Measurements from ENCODE around the gene RGS5.

- TF ChIP-seq EZH2phosphoT487 (IDR thresholded peaks at IDR 0.05; ENCODE audit: unreplicated experiment) (no peak), REST (IDR thresholded peaks at IDR 0.05; ENCODE audit: unreplicated experiment) (no peak), CTCF (conservative IDR thresholded peaks at IDR 0.05; ENCODE audit: low read depth in 2 of 2) (no peak), POLR2AphosphoS5 (IDR thresholded peaks at IDR 0.05; ENCODE audit: low read depth) (no peak), CREB1 (CRISPR knock-in tag; IDR thresholded peaks at IDR 0.05; ENCODE audit: low read depth) (no peak), EZH2 (IDR thresholded peaks at IDR 0.05; ENCODE audit: low read depth, unreplicated experiment) (no peak), STAT1 (IDR thresholded peaks at IDR 0.05; ENCODE audit: unreplicated experiment) (no peak), JUNB (IDR thresholded peaks at IDR 0.05; ENCODE audit: unreplicated experiment) (no peak), ZNF331 (CRISPR knock-in tag; IDR thresholded peaks at IDR 0.05; ENCODE audit: low read depth) (no peak), ETS1 (IDR thresholded peaks at IDR 0.05) (no peak)
These were observed 14.9 kb downstream of the RGS5 start for GRCh38 chr1:163187849-163188248.
